ENCODE measurements around the gene PHF20. TPM values are rescaled to one million over a fixed set of nuclear protein-coding genes. Genes with fewer than 3 reads are reported as not detected.

PHF20 gene
- total RNA-seq, 2 experiments from 2014 or later: 119 to 126 TPM

- Histone ChIP-seq H3K27me3 (ENCODE audit: control insufficient read depth in 1 of 2, insufficient read depth in 2 of 2, low read length in 2 of 2) (no peaks in the 10 kb centered on the region), H3K36me3 (ENCODE audit: insufficient read depth, low read length) (peaks cover 27% of the 10 kb centered on the region), H3K4me3 (ENCODE audit: low read length) (no peak overlapping the region), H3K4me1 (ENCODE audit: insufficient read depth, low read length) (peaks cover 14% of the 10 kb centered on the region), H3K27ac (ENCODE audit: low read depth in 1 of 2, low read length in 2 of 2) (no peak overlapping the region), H3K9me3 (ENCODE audit: control insufficient read depth in 1 of 2, insufficient read depth in 1 of 2, low read length in 2 of 2) (no peaks in the 10 kb centered on the region)
- intact Hi-C loops (cut with DNase I, micrococcal nuclease): no loop called here
- TF ChIP-seq CTCF (IDR thresholded peaks at IDR 0.05): no peak
- POLR2A ChIA-PET: no interaction called here
- Mint-ChIP-seq H3K4me3 (no peak overlapping the region), H3K4me1 (ENCODE audit: low read depth) (peaks cover 52% of the 10 kb centered on the region), H3K9me3 (no peaks in the 10 kb centered on the region), H3K36me3 (ENCODE audit: low read depth) (peaks cover 65% of the 10 kb centered on the region), H3K27me3 (no peaks in the 10 kb centered on the region), H3K27ac (peak overlapping the region; percentile 26)
- CTCF ChIA-PET: no interaction called here
- DNase-seq: no peak
- no peak for ATAC-seq (ENCODE audit: poor library complexity)
Measured at GRCh38 chr20:35821807-35822242, 50.0 kb downstream of the PHF20 start.

GRCh38 chr20:35823147-35823546, 51.3 kb downstream of the PHF20 start:
- Mint-ChIP-seq H3K27ac (no peak overlapping the region), H3K4me1 (ENCODE audit: low read depth) (peaks cover 53% of the 10 kb centered on the region), H3K27me3 (no peaks in the 10 kb centered on the region), H3K4me3 (no peak overlapping the region), H3K9me3 (no peaks in the 10 kb centered on the region), H3K36me3 (ENCODE audit: low read depth) (peaks cover 78% of the 10 kb centered on the region)
- Histone ChIP-seq H3K27me3 (ENCODE audit: control insufficient read depth in 1 of 2, insufficient read depth in 2 of 2, low read length in 2 of 2) (no peaks in the 10 kb centered on the region), H3K4me3 (ENCODE audit: low read length) (no peak overlapping the region), H3K27ac (ENCODE audit: low read depth in 1 of 2, low read length in 2 of 2) (no peak overlapping the region), H3K36me3 (ENCODE audit: insufficient read depth, low read length) (peaks cover 27% of the 10 kb centered on the region), H3K9me3 (ENCODE audit: control insufficient read depth in 1 of 2, insufficient read depth in 1 of 2, low read length in 2 of 2) (no peaks in the 10 kb centered on the region), H3K4me1 (ENCODE audit: insufficient read depth, low read length) (peaks cover 14% of the 10 kb centered on the region)
- CTCF ChIA-PET: no interaction called here
- DNase-seq (no peak), ATAC-seq (ENCODE audit: poor library complexity) (no peak)
- POLR2A ChIA-PET: no interaction called here
- intact Hi-C loops (cut with DNase I, micrococcal nuclease): no loop called here
- TF ChIP-seq CTCF (IDR thresholded peaks at IDR 0.05): no peak

- Mint-ChIP-seq H3K4me1 (ENCODE audit: low read depth) (peaks cover 48% of the 10 kb centered on the region), H3K27me3 (no peaks in the 10 kb centered on the region), H3K4me3 (no peak overlapping the region), H3K9me3 (no peaks in the 10 kb centered on the region), H3K27ac (no peak overlapping the region), H3K36me3 (ENCODE audit: low read depth) (peaks cover 80% of the 10 kb centered on the region)
- Histone ChIP-seq H3K27ac (ENCODE audit: low read depth in 1 of 2, low read length in 2 of 2) (no peak overlapping the region), H3K4me3 (ENCODE audit: low read length) (no peak overlapping the region), H3K27me3 (ENCODE audit: control insufficient read depth in 1 of 2, insufficient read depth in 2 of 2, low read length in 2 of 2) (no peaks in the 10 kb centered on the region), H3K4me1 (ENCODE audit: insufficient read depth, low read length) (peaks cover 6% of the 10 kb centered on the region), H3K9me3 (ENCODE audit: control insufficient read depth in 1 of 2, insufficient read depth in 1 of 2, low read length in 2 of 2) (no peaks in the 10 kb centered on the region), H3K36me3 (ENCODE audit: insufficient read depth, low read length) (peaks cover 27% of the 10 kb centered on the region)
- intact Hi-C loops (cut with DNase I, micrococcal nuclease): no loop called here
- POLR2A ChIA-PET: no interaction called here
- CTCF ChIA-PET: no interaction called here
- no peak for TF ChIP-seq CTCF (IDR thresholded peaks at IDR 0.05)
- ATAC-seq (ENCODE audit: poor library complexity): no peak
- DNase-seq: no peak
Measured at GRCh38 chr20:35823937-35824336, 52.1 kb downstream of the PHF20 start.

All from CD4-positive, alpha-beta T cell (primary cell).